ENCODE results near the gene ATP5F1E.

ATP5F1E gene

GRCh38 chr20:59006167-59006863 lies 25.8 kb downstream of the ATP5F1E start:
- TF ChIP-seq ZNF501 (tag by site-specific recombination; IDR thresholded peaks at IDR 0.05) (no peak), ZBTB10 (tag by site-specific recombination; IDR thresholded peaks at IDR 0.05) (0 out of 2 replicates have a peak, but pooled peaks have one; percentile 25), ZNF692 (tag by site-specific recombination; IDR thresholded peaks at IDR 0.05) (peak; percentile 68), ZXDB (tag by site-specific recombination; IDR thresholded peaks at IDR 0.05) (peak; percentile 37; the same call in 1 of the 2 replicates), ZNF514 (tag by site-specific recombination; IDR thresholded peaks at IDR 0.05) (no peak), ZNF133 (tag by site-specific recombination; IDR thresholded peaks at IDR 0.05) (no peak), ZNF76 (tag by site-specific recombination; IDR thresholded peaks at IDR 0.05; ENCODE audit: borderline replicate concordance, low read depth) (no peak), PATZ1 (tag by site-specific recombination; IDR thresholded peaks at IDR 0.05) (peak; percentile 25; the same call in 1 of the 2 replicates), ZNF48 (tag by site-specific recombination; IDR thresholded peaks at IDR 0.05) (no peak), ZNF350 (tag by site-specific recombination; IDR thresholded peaks at IDR 0.05) (no peak), SP3 (tag by site-specific recombination; IDR thresholded peaks at IDR 0.05) (no peak), SCRT2 (tag by site-specific recombination; IDR thresholded peaks at IDR 0.05) (no peak), ATF2 (tag by site-specific recombination; IDR thresholded peaks at IDR 0.05; ENCODE audit: low read depth) (no peak), ZNF24 (tag by site-specific recombination; IDR thresholded peaks at IDR 0.05) (no peak), OVOL3 (tag by site-specific recombination; IDR thresholded peaks at IDR 0.05) (no peak), ZNF449 (tag by site-specific recombination; IDR thresholded peaks at IDR 0.05) (no peak), ZNF677 (tag by site-specific recombination; IDR thresholded peaks at IDR 0.05) (no peak), ZNF221 (tag by site-specific recombination; IDR thresholded peaks at IDR 0.05; ENCODE audit: borderline replicate concordance) (no peak)
- CTCF ChIA-PET, result interaction anchor here (0.7 kb wide), 1 partner anchor 26 kb away, joined by 3 read pairs; the partner anchor contains the start of gene ATP5F1E
- H3K36me3 ChIP-seq (ENCODE audit: control insufficient read depth in 2 of 2, insufficient read depth in 1 of 2, low read length in 2 of 2), result peaks cover 0 to 11% of the 10 kb centered on the region in 2 experiments; a peak in 1 of 3 replicates
- H3K9me3 ChIP-seq (ENCODE audit: control insufficient read depth, insufficient read depth, low read depth, low read length), result no peaks in the 10 kb centered on the region
- POLR2A ChIA-PET, result interaction anchor here (0.6 kb wide), 1 partner anchor 696 kb away, joined by 5 read pairs; no protein-coding TSS in a partner anchor
- peak overlapping the region; percentile 86 for H3K27ac ChIP-seq (ENCODE audit: extremely low read depth, low read depth, low read length)
- H3K4me1 ChIP-seq (ENCODE audit: control insufficient read depth, insufficient read depth, low read length), result peaks cover 5% of the 10 kb centered on the region; the same call in 1 of the 2 replicates
- H3K4me3 ChIP-seq (ENCODE audit: low read depth, low read length), result peak overlapping the region; percentile 59

Data from HEK293 (cell line).